T-helper 1 cell treated with Interleukin-12 subunit alpha and Interleukin-12 subunit beta and Interleukin-4 antibody, amounts not matched to agents 30 μg/mL and 1 μg/mL, for 36 hours (primary cell): ENCODE results near the gene RIMBP2.

ENCODE experiments used
- H3K27ac Mint-ChIP-seq: one replicate; pipeline ENCODE4 v1.8.0; 2021; ENCODE audit warnings: mild to moderate bottlenecking, mixed read lengths
- H3K27me3 Mint-ChIP-seq: one replicate; pipeline ENCODE4 v1.8.0; 2021; ENCODE audit warnings: low read depth, mixed read lengths
- H3K36me3 Mint-ChIP-seq: one replicate; pipeline ENCODE4 v1.8.0; 2021; ENCODE audit warnings: low read depth, mixed read lengths
- H3K4me1 Mint-ChIP-seq: one replicate; pipeline ENCODE4 v1.8.0; 2021; ENCODE audit warnings: low read depth, mixed read lengths
- H3K4me3 Mint-ChIP-seq: one replicate; pipeline ENCODE4 v1.8.0; 2021; ENCODE audit warnings: mild to moderate bottlenecking, moderate library complexity, mixed read lengths
- H3K9me3 Mint-ChIP-seq: one replicate; pipeline ENCODE4 v1.8.0; 2021; ENCODE audit warnings: mixed read lengths

RIMBP2 gene

GRCh38 chr12:130667421-130667960 is 48.6 kb downstream of the RIMBP2 start:
- peaks cover 1% of the 10 kb centered on the region for H3K36me3 Mint-ChIP-seq
- H3K4me1 Mint-ChIP-seq: no peaks in the 10 kb centered on the region
- H3K27me3 Mint-ChIP-seq: no peaks in the 10 kb centered on the region
- H3K9me3 Mint-ChIP-seq: peaks cover 16% of the 10 kb centered on the region
- no peak overlapping the region for H3K27ac Mint-ChIP-seq
- H3K4me3 Mint-ChIP-seq: no peak overlapping the region

DNA sequence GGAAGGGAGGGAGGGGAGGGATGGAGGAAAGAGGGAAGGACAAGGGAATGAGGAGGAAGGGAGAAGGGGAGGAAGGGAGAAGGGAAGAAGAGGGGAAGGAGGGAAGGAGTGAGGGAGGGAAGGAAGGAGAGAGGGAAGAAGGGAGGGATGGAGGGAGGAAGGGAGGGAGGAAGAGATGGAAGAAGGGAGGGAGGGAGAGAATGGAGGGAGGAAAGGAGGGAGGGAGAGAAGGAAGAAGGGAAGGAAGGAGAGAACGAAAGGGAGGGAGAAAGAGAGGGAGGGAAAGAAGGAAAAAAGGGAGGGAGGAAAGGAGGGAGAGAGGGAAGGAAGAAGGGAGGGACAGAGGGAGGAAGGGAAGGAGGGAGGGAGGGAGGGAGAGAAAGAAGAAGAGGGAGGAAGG is 49.5 kb downstream of the RIMBP2 start:
- H3K9me3 Mint-ChIP-seq: peaks cover 16% of the 10 kb centered on the region
- H3K4me1 Mint-ChIP-seq: no peaks in the 10 kb centered on the region
- no peak overlapping the region for H3K27ac Mint-ChIP-seq
- H3K4me3 Mint-ChIP-seq: no peak overlapping the region
- peaks cover 1% of the 10 kb centered on the region for H3K36me3 Mint-ChIP-seq
- H3K27me3 Mint-ChIP-seq: no peaks in the 10 kb centered on the region

- H3K9me3 Mint-ChIP-seq: peaks cover 11% of the 10 kb centered on the region
- peaks cover 1% of the 10 kb centered on the region for H3K36me3 Mint-ChIP-seq
- no peak overlapping the region for H3K4me3 Mint-ChIP-seq
- H3K27ac Mint-ChIP-seq: no peak overlapping the region
- no peaks in the 10 kb centered on the region for H3K27me3 Mint-ChIP-seq
- no peaks in the 10 kb centered on the region for H3K4me1 Mint-ChIP-seq
Observed at GRCh38 chr12:130665753-130666152, 50.3 kb downstream of the RIMBP2 start.

DNA sequence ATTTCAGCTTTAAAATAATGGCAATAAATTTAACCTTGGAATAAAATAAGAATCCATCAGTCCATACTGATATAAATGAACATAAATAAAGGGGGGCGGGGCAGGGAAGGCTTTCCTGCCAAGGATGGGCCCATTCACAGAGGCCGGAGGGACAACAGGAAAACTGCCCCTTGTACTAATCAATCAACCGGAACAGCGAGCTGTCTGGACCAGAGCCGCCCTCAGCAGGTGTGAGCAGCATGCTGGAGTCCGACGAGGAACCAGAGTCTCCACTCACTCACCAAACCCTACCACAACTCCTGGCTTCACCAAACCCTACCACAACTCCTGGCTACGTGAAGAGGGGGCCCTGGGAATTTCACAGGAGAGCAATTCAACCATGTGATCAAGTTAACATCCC is 51.3 kb downstream of the RIMBP2 start:
- H3K9me3 Mint-ChIP-seq: peaks cover 7% of the 10 kb centered on the region
- no peak overlapping the region for H3K4me3 Mint-ChIP-seq
- no peaks in the 10 kb centered on the region for H3K4me1 Mint-ChIP-seq
- no peaks in the 10 kb centered on the region for H3K27me3 Mint-ChIP-seq
- peaks cover 1% of the 10 kb centered on the region for H3K36me3 Mint-ChIP-seq
- no peak overlapping the region for H3K27ac Mint-ChIP-seq

DNA sequence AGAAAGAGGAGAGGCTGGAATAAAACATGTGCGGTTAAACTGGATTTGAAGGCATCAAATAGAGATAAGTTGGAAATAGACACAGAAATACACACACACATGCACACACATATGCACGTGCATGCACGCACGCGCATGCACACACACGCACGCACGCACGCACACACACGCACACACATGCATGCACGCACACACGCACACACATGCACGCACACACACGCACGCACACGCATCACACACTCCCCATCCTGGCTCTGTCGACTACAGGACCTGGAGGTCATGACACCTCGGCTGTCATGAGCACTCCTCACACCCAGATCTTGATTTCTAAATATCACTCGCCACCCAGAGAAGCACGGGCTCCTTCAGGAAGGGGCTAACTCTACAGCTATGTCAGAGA is 51.8 kb downstream of the RIMBP2 start:
- Mint-ChIP-seq H3K27me3 (no peaks in the 10 kb centered on the region), H3K9me3 (peaks cover 4% of the 10 kb centered on the region), H3K27ac (no peak overlapping the region)

DNA sequence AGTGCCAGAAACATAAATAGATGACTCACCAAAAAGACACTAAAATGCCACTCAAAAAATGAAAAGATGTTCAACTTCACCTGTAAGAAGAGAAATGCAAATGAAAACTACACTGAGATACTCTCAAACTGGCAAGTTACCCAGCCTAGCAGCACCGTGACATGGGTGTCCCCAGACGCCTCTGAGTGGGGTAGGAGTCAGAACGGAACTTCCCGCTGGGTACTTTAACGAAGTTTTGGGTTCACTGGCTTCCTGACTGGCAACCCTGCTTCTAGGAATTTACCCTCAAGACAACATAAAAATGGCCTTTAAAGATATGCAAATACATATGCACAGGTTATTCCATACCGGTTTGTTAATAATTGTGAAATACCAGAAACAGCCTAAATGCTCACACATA is 52.6 kb downstream of the RIMBP2 start:
- no peaks in the 10 kb centered on the region for H3K27me3 Mint-ChIP-seq
- H3K27ac Mint-ChIP-seq: no peak overlapping the region
- no peak overlapping the region for H3K4me3 Mint-ChIP-seq
- no peaks in the 10 kb centered on the region for H3K4me1 Mint-ChIP-seq
- peaks cover 1% of the 10 kb centered on the region for H3K36me3 Mint-ChIP-seq
- H3K9me3 Mint-ChIP-seq: peaks cover 4% of the 10 kb centered on the region

More for the DNA sequence above, 51.8 kb downstream of the RIMBP2 start:
- Mint-ChIP-seq H3K36me3 (peaks cover 1% of the 10 kb centered on the region), H3K4me1 (no peaks in the 10 kb centered on the region), H3K4me3 (no peak overlapping the region)

- H3K4me3 Mint-ChIP-seq: no peak overlapping the region
- no peaks in the 10 kb centered on the region for H3K4me1 Mint-ChIP-seq
- H3K27ac Mint-ChIP-seq: no peak overlapping the region
- H3K36me3 Mint-ChIP-seq: no peaks in the 10 kb centered on the region
- H3K27me3 Mint-ChIP-seq: no peaks in the 10 kb centered on the region
- H3K9me3 Mint-ChIP-seq: no peaks in the 10 kb centered on the region
Observed at GRCh38 chr12:130661486-130662255, 54.4 kb downstream of the RIMBP2 start.

DNA sequence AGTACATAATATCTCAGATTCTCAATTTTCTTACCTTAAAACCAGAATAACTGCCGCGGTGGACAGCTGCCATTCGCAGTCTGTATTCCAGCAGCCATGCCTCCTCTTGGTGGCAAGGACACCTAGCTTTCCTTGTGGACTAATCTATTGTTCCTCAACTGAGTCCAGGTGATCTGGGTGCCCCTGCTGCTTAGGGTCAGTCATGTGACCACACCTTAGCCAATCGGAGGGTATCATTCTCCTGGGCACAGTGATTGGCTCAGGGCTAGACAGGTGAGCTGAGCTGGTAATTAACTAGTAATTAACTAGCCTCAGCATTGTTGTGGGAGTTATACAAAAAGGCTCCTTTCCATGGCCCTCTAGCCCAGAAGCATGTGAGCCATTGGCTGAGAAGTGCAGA is 55.0 kb downstream of the RIMBP2 start:
- no peaks in the 10 kb centered on the region for H3K36me3 Mint-ChIP-seq
- H3K4me3 Mint-ChIP-seq: no peak overlapping the region
- H3K27me3 Mint-ChIP-seq: no peaks in the 10 kb centered on the region
- no peaks in the 10 kb centered on the region for H3K4me1 Mint-ChIP-seq
- no peak overlapping the region for H3K27ac Mint-ChIP-seq
- no peaks in the 10 kb centered on the region for H3K9me3 Mint-ChIP-seq

DNA sequence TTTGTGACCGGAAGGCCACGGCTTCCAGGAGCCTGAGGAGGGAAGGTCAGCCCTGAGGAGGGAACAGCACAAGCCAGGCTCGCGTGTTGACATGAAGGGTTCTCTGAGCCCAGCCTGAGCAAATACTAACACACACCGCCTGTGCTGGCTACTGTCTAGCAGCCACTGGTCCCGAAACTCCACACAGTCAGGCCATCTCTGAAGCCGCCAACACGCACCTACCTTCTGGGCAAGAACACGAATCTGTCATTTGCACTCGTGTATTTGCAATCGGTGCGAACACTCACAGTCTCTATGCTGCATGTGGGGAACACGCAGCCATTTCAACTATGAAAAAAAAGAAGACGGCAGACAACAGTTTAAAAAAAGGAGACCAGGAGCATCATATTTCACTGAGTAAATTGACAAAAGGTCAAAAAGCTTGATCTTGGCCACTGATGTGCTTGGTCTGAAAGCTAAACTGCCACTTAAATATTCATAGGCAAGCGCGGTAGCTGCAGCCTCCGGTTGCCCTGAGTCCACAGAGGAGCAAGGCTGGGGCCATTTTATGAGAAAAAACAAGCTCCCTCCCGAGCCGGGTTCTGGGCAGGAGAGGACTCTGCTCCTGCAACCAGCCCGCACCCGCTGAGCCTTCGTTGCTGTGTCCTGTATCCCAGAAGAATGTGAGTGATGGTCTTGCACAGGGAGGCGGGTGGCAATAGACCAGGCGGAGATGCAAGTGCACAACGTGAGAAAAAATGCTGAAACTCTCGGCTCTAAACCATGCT is 57.8 kb downstream of the RIMBP2 start:
- no peaks in the 10 kb centered on the region for H3K4me1 Mint-ChIP-seq
- H3K36me3 Mint-ChIP-seq: no peaks in the 10 kb centered on the region
- H3K4me3 Mint-ChIP-seq: no peak overlapping the region
- no peaks in the 10 kb centered on the region for H3K9me3 Mint-ChIP-seq
- H3K27ac Mint-ChIP-seq: no peak overlapping the region
- no peaks in the 10 kb centered on the region for H3K27me3 Mint-ChIP-seq

GRCh38 chr12:130656411-130656810 is 59.7 kb downstream of the RIMBP2 start:
- H3K4me1 Mint-ChIP-seq: no peaks in the 10 kb centered on the region
- no peaks in the 10 kb centered on the region for H3K9me3 Mint-ChIP-seq
- no peak overlapping the region for H3K27ac Mint-ChIP-seq
- H3K36me3 Mint-ChIP-seq: no peaks in the 10 kb centered on the region
- H3K27me3 Mint-ChIP-seq: no peaks in the 10 kb centered on the region
- H3K4me3 Mint-ChIP-seq: no peak overlapping the region

DNA sequence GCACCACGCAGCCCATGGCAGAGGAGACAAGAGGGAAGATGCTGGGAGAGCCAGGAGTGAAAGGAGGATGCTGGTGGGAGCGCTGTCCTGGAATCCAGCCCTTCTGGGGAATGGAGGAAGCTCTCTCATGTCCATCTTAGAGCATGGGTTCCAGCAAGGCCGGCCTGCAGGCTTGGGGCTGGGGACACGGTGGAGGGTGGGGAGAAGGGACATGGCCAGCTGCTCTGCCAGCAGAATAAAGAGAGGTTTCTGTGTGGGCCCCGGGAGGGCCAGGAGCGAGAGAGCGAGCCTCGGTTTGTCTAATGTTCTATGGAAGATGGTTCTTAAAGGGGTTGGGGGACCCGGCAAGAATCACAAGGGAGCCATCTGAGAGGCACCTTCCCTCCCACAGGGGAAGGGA is 60.2 kb downstream of the RIMBP2 start:
- Mint-ChIP-seq H3K27ac (no peak overlapping the region), H3K36me3 (no peaks in the 10 kb centered on the region), H3K4me3 (no peak overlapping the region), H3K9me3 (no peaks in the 10 kb centered on the region), H3K27me3 (no peaks in the 10 kb centered on the region), H3K4me1 (no peaks in the 10 kb centered on the region)

GRCh38 chr12:130655010-130655409 is 61.1 kb downstream of the RIMBP2 start:
- no peaks in the 10 kb centered on the region for H3K4me1 Mint-ChIP-seq
- no peaks in the 10 kb centered on the region for H3K36me3 Mint-ChIP-seq

DNA sequence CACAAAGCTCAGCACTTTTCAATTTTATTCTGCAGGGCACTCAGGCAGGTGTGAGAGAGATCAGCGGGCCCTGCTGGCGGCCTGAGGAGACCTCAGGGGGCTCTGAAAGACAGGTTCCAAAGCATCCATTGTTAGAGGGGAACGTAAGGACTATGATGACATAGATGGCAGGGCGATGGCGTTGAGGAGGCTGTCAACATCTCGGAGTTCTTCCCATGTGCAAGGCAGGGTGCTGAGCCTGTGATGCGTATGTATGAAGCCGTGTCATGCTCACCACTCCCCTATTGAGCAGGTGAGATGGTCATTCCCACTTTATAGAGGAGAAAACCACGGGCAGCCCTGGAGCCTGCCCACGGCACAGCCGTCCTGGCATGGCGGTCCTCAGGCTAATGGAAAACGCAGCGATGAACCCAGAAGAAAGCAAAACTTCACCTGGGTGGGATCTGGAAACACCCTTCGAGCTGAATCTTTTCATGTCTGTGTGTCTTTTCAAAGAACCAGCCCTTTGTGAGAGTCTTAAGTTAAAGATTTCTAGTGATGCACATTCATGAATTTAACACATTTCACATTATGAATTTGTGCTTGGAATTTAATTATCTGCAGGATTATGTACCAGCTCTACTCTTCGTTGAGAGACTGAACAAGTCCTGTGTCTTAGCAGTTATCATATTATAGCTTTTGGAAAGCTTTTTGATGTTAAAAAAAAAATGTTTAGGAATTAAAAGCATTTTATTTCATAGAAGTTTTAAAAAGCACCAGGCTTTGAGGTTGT is 64.7 kb downstream of the RIMBP2 start:
- Mint-ChIP-seq H3K27me3 (no peaks in the 10 kb centered on the region), H3K4me1 (no peaks in the 10 kb centered on the region), H3K27ac (no peak overlapping the region), H3K4me3 (no peak overlapping the region), H3K9me3 (peaks cover 3% of the 10 kb centered on the region), H3K36me3 (no peaks in the 10 kb centered on the region)

More at GRCh38 chr12:130655010-130655409, 61.1 kb downstream of the RIMBP2 start:
- Mint-ChIP-seq H3K4me3 (no peak overlapping the region), H3K27me3 (no peaks in the 10 kb centered on the region), H3K9me3 (no peaks in the 10 kb centered on the region), H3K27ac (no peak overlapping the region)

GRCh38 chr12:130650131-130650530 is 66.0 kb downstream of the RIMBP2 start:
- H3K27ac Mint-ChIP-seq: no peak overlapping the region

More at GRCh38 chr12:130650131-130650530, 66.0 kb downstream of the RIMBP2 start:
- H3K36me3 Mint-ChIP-seq: no peaks in the 10 kb centered on the region
- H3K27me3 Mint-ChIP-seq: no peaks in the 10 kb centered on the region
- peaks cover 3% of the 10 kb centered on the region for H3K9me3 Mint-ChIP-seq
- H3K4me3 Mint-ChIP-seq: no peak overlapping the region
- no peaks in the 10 kb centered on the region for H3K4me1 Mint-ChIP-seq
